WTC11 (cell line): ENCODE results near the gene SMC3. TPM values are rescaled to one million over a fixed set of nuclear protein-coding genes. Genes with fewer than 3 reads are reported as not detected.

Source experiments
- ATAC-seq: fragments of 200-7000 bp; cut with Tn5 transposase; 2 replicates; pipeline ENCODE4 v1.10.0; 2021; ENCODE audit warnings: mild to moderate bottlenecking, moderate library complexity
- CTCF ChIA-PET: fragments of 300-600 bp; sonication (Branson Sonifier 250); formaldehyde crosslinking; loops from one replicate; lab custom pipeline; 2021; ENCODE audit warnings: antibody characterized with exemption; lab: Charles Lee
- POLR2A ChIA-PET: fragments of 350-600 bp; sonication (Branson Sonifier 250); formaldehyde crosslinking; loops from one replicate; lab custom pipeline; 2021; ENCODE audit warnings: antibody characterized with exemption; lab: Charles Lee
- DNase-seq: peaks from one replicate; pipeline ENCODE4 v3.0.0; 2021; ENCODE audit warnings: low spot score
- H3K27ac Mint-ChIP-seq: 2 replicates; pipeline ENCODE4 v1.8.0; 2021; ENCODE audit warnings: mixed read lengths
- H3K27me3 Mint-ChIP-seq: 2 replicates; pipeline ENCODE4 v1.8.0; 2021; ENCODE audit warnings: low read depth, mild to moderate bottlenecking, moderate library complexity, mixed read lengths
- H3K36me3 Mint-ChIP-seq: 2 replicates; pipeline ENCODE4 v1.8.0; 2021; ENCODE audit warnings: mixed read lengths
- H3K4me1 Mint-ChIP-seq: 2 replicates; pipeline ENCODE4 v1.8.0; 2022; ENCODE audit warnings: mixed read lengths
- H3K4me3 Mint-ChIP-seq: 2 replicates; pipeline ENCODE4 v1.8.0; 2021; ENCODE audit warnings: mild to moderate bottlenecking, moderate library complexity, mixed read lengths
- H3K9me3 Mint-ChIP-seq: 2 replicates; pipeline ENCODE4 v1.8.0; 2021; ENCODE audit warnings: mixed read lengths
- ARID4B ChIP-seq: sonication (generic); formaldehyde crosslinking; IDR thresholded peaks from 2 replicates; pipeline ENCODE4 v1.8.0; 2023; ENCODE audit warnings: missing genetic modification reagents, mild to moderate bottlenecking, borderline replicate concordance
- CDX4 ChIP-seq: fragments of 250-450 bp; sonication (Bioruptor Pico); IDR thresholded peaks from 2 replicates; pipeline ENCODE4 v1.9.0; 2021; ENCODE audit warnings: moderate library complexity, mild to moderate bottlenecking, inconsistent platforms, borderline replicate concordance
- CTCF ChIP-seq: fragments of 200-600 bp; IDR thresholded peaks from 2 replicates; pipeline ENCODE4 v1.8.0; 2022; ENCODE audit warnings: antibody characterized with exemption
- E2F5 ChIP-seq: sonication (generic); formaldehyde crosslinking; IDR thresholded peaks from 2 replicates; pipeline ENCODE4 v1.8.1; 2022; ENCODE audit warnings: mild to moderate bottlenecking, moderate library complexity, missing genetic modification reagents
- ETV6 ChIP-seq: sonication (generic); formaldehyde crosslinking; IDR thresholded peaks from 2 replicates; pipeline ENCODE4 v1.8.1; 2022; ENCODE audit warnings: mild to moderate bottlenecking, missing genetic modification reagents
- FOXP1 ChIP-seq: sonication (generic); formaldehyde crosslinking; IDR thresholded peaks from 2 replicates; pipeline ENCODE4 v1.8.0; 2022; ENCODE audit warnings: missing genetic modification reagents, mild to moderate bottlenecking, moderate library complexity, borderline replicate concordance
- GTF2I ChIP-seq: fragments of 250-450 bp; sonication (Bioruptor Pico); conservative IDR thresholded peaks from 2 replicates; pipeline ENCODE4 v1.4.0; 2021; ENCODE audit warnings: mild to moderate bottlenecking
- JAZF1 ChIP-seq: fragments of 250-450 bp; sonication (Bioruptor Pico); IDR thresholded peaks from 2 replicates; pipeline ENCODE4 v1.9.0; 2021; ENCODE audit warnings: moderate library complexity, mild to moderate bottlenecking, inconsistent platforms
- MAX ChIP-seq: sonication (generic); formaldehyde crosslinking; IDR thresholded peaks from 2 replicates; pipeline ENCODE4 v1.8.0; 2022; ENCODE audit warnings: mild to moderate bottlenecking, missing genetic modification reagents
- NR1H2 ChIP-seq: sonication (generic); formaldehyde crosslinking; IDR thresholded peaks from 2 replicates; pipeline ENCODE4 v1.9.0; 2021; ENCODE audit warnings: mild to moderate bottlenecking, moderate library complexity, missing genetic modification reagents
- RELA ChIP-seq: sonication (generic); formaldehyde crosslinking; IDR thresholded peaks from 2 replicates; pipeline ENCODE4 v1.8.1; 2022; ENCODE audit warnings: missing genetic modification reagents, mild to moderate bottlenecking, borderline replicate concordance
- RORB ChIP-seq: fragments of 250-450 bp; sonication (Bioruptor Pico); IDR thresholded peaks from 2 replicates; pipeline ENCODE4 v1.9.0; 2021; ENCODE audit warnings: mild to moderate bottlenecking
- TEAD1 ChIP-seq: sonication (generic); formaldehyde crosslinking; IDR thresholded peaks from 2 replicates; pipeline ENCODE4 v1.8.0; 2022; ENCODE audit warnings: mild to moderate bottlenecking, missing genetic modification reagents
- USF1 ChIP-seq: sonication (generic); formaldehyde crosslinking; IDR thresholded peaks from 2 replicates; pipeline ENCODE4 v1.8.0; 2022; ENCODE audit warnings: mild to moderate bottlenecking, missing genetic modification reagents
- ZMAT4 ChIP-seq: fragments of 250-450 bp; sonication (Bioruptor Pico); IDR thresholded peaks from 2 replicates; pipeline ENCODE4 v1.9.0; 2021; ENCODE audit warnings: mild to moderate bottlenecking
- ZNF232 ChIP-seq: sonication (generic); formaldehyde crosslinking; IDR thresholded peaks from 2 replicates; pipeline ENCODE4 v1.8.0; 2022; ENCODE audit warnings: mild to moderate bottlenecking, missing genetic modification reagents
- ZNF263 ChIP-seq: sonication (generic); formaldehyde crosslinking; IDR thresholded peaks from 2 replicates; pipeline ENCODE4 v1.8.1; 2022; ENCODE audit warnings: low read depth, mild to moderate bottlenecking, moderate library complexity, missing genetic modification reagents
- ZNF396 ChIP-seq: fragments of 250-450 bp; sonication (Bioruptor Pico); IDR thresholded peaks from 2 replicates; pipeline ENCODE4 v1.8.0; 2021; ENCODE audit warnings: mild to moderate bottlenecking, moderate library complexity, borderline replicate concordance
- ZNF671 ChIP-seq: fragments of 250-450 bp; sonication (Bioruptor Pico); IDR thresholded peaks from 2 replicates; pipeline ENCODE4 v1.8.0; 2021; ENCODE audit warnings: mild to moderate bottlenecking
- total RNA-seq: library from RNA; stranded (reverse); gene quantifications from 3 replicates; pipeline ENCODE4 v1.2.3, GENCODE V29; 2021

The SMC3 gene
- total RNA-seq, 1 experiment from 2014 or later = 71.0 TPM

- POLR2A ChIA-PET = no interaction called here
- CTCF ChIA-PET = interaction anchor here (2.1 to 3.4 kb wide), 2 partner anchors 29 to 38 kb away, joined by 10 to 13 read pairs; no protein-coding TSS in a partner anchor
- Mint-ChIP-seq H3K36me3 (no peaks in the 10 kb centered on the region), H3K4me3 (peak overlapping the region; percentile 80), H3K9me3 (no peaks in the 10 kb centered on the region), H3K27ac (no peak overlapping the region), H3K4me1 (peaks cover 38% of the 10 kb centered on the region), H3K27me3 (peaks cover 55% of the 10 kb centered on the region)
- TF ChIP-seq ARID4B (CRISPR knock-in tag) (no peak), E2F5 (CRISPR knock-in tag) (no peak), ZMAT4 (CRISPR knock-in tag) (no peak), GTF2I (no peak), CTCF (no peak), NR1H2 (no peak), ZNF396 (CRISPR knock-in tag) (no peak), FOXP1 (no peak), RELA (no peak), ZNF232 (CRISPR knock-in tag) (no peak), CDX4 (CRISPR knock-in tag) (no peak), ZNF263 (CRISPR knock-in tag) (no peak), RORB (CRISPR knock-in tag) (no peak), JAZF1 (CRISPR knock-in tag) (no peak), ZNF671 (no peak)
- ATAC-seq (no peak), DNase-seq (no peak)
Measured at GRCh38 chr10:110642204-110643034, 74.9 kb downstream of the SMC3 start.

GRCh38 chr10:110643035-110643652 is 75.6 kb downstream of the SMC3 start:
- Mint-ChIP-seq H3K4me3 (peak overlapping the region; percentile 80), H3K36me3 (no peaks in the 10 kb centered on the region), H3K27ac (no peak overlapping the region), H3K27me3 (peaks cover 55% of the 10 kb centered on the region), H3K9me3 (no peaks in the 10 kb centered on the region), H3K4me1 (peaks cover 31% of the 10 kb centered on the region)
- TF ChIP-seq USF1 = no peak
- no peak for TF ChIP-seq ETV6 (CRISPR knock-in tag)
- TF ChIP-seq TEAD1 = 0 out of 2 replicates have a peak, but pooled peaks have one; percentile 48
- TF ChIP-seq MAX (CRISPR knock-in tag) = peak; percentile 41; the same call in 1 of the 2 replicates
- TF ChIP-seq ARID4B (CRISPR knock-in tag) = peak; percentile 63; the same call in 1 of the 2 replicates
- DNase-seq = peak; percentile 54
- peak; percentile 54 for ATAC-seq
- ChIA-PET CTCF (interaction anchor here (2.1 to 3.4 kb wide), 3 partner anchors 29 to 37 kb away, joined by 10 to 13 read pairs (median 10); no protein-coding TSS in a partner anchor), POLR2A (interaction anchor here (1.2 kb wide), 1 partner anchor 24 kb away, joined by 3 read pairs; no protein-coding TSS in a partner anchor)
